GM19395 (cell line): ENCODE measurements around the gene LRATD1.

Experiments used
- ATAC-seq: cut with Tn5 transposase; IDR thresholded peaks from one replicate; pipeline ENCODE4 v1.9.1; 2021; ENCODE audit warnings: mild to moderate bottlenecking, moderate library complexity; ENCODE audit not compliant: unreplicated experiment

LRATD1 gene

DNA sequence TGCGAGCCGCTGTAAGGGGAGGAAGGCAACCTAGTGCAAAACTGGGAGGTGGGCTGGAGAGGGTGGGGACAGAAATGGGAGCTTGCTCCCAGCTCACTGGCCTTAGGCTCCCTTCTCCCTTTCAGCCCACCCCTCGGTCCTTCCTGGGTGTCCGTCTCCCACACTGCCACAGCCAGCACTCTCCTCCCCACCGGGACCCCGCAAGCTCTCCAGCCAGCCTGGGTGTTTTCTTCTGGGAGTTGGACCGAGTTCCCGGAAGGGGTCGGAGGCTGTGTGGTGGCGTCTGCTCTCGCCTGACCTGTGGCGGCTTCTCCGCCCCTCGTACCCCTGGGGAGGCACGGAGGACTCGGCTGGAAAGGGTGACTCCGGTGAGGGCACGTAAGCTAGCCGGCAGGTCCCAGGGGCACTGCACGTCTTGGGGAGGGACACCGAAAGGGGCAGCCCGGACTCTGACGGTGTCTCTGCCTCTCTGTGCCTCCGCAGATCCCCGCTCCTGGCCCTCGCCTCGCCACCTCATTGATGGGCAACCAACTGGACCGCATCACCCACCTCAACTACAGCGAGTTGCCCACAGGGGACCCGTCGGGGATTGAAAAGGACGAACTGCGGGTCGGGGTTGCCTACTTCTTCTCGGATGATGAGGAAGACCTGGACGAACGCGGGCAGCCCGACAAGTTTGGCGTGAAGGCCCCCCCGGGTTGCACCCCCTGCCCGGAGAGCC, 1.1 kb downstream of the LRATD1 start:
- no peak for ATAC-seq

DNA sequence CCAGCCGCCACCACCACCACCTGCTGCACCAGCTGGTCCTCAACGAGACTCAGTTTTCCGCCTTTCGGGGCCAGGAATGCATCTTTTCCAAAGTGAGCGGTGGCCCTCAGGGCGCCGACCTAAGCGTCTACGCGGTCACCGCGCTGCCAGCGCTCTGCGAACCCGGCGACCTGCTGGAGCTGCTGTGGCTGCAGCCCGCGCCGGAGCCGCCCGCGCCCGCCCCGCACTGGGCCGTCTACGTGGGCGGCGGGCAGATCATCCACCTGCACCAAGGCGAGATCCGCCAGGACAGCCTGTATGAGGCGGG, 1.6 kb downstream of the LRATD1 start:
- no peak for ATAC-seq

DNA sequence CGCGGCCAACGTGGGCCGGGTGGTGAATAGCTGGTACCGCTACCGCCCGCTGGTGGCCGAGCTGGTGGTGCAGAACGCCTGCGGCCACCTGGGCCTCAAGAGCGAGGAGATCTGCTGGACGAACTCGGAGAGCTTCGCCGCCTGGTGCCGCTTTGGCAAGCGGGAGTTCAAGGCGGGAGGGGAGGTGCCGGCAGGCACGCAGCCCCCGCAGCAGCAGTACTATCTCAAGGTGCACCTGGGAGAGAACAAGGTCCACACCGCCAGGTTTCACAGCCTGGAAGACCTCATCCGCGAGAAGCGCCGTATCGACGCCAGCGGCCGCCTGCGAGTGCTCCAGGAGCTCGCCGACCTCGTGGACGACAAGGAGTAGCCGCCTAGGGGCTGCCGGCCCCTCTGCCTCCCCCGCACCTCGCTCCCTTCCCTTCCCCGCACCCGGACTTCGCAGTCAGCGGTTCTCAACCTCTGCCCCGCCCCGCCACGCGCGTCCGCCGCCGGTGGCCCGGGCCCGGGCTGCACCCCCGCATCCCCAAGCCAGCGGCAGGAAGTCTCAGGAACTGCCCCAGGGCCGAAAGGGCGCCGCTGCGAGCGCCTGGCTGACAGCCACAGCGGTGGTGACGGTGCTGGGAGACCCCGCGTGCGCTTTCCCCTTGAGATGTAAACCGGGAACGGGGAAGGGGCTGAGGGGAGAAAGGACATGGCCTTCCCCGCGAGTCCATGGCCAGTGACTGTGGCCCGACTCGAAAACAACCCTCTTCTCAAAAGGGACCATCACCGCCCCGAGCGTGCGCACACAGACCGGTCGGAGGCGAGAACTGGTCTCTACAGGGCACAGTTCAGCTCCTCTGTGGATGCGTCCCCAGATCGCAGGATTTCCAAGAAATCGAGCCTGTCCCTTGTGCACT, 2.2 kb downstream of the LRATD1 start:
- ATAC-seq = peak; percentile 55

DNA sequence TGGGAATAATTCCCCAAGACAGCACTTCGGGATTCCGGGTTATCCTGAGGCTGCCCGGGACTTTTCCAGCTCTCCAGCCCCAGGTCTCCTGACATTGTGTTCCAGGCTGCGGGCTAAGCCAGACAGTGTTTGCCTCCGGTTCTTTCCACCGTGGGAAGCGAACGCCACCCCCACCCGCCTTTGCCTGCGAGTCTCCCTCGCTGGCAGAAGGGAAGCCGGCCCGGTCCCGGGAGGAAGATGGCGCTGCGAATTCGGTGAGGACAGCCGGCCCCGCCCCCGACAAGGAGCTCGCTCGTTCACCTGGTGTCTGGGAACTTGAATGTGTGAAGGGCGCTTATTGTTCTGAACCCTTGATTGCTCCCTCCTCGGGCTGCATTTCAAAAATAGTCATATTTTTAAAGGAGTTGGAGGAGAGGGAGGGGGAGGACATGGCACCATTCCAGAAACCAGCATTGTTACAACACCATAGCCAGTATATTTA, 2.9 kb downstream of the LRATD1 start:
- no peak for ATAC-seq

DNA sequence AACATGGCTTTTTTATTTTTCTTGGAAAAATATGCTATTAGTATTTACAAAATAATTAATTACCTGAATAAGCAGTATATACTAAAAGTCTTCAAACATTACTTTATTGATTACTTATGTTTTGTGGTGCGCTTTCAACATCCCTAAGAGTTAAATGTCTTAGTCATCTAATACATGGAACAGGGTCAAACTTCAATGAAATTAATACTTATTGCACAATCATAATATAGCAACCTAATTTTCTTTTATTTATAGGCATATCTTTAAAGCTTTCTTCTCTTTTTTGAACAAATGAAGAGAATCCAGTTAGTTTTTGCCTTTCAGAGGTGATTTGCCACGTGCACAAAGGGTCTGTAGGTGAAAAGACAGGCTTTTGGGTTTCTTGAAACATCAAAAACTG, 6.0 kb downstream of the LRATD1 start:
- ATAC-seq = no peak

DNA sequence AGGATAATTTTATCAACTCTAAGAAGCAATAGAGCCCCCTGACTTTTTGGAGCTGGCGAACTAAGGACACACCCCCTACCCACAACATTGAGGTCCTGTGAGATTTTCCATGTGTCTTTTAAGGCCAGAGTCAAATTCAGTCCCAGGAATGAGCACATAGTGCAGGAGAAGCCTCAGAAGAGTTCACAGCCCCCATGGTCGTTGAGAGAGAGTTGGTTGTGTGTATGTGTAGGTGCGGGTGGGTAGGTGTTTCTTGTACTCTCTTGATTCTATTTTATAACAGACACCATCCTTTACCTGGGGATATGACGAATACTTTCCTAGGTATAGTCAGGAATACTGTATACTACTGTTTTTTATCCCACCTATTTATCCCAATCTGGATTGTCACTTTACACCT, 8.6 kb downstream of the LRATD1 start:
- ATAC-seq = no peak

- ATAC-seq = no peak
Observed at GRCh38 chr2:14642499-14642898, 10.0 kb downstream of the LRATD1 start.

GRCh38 chr2:14647714-14648113, 15.2 kb downstream of the LRATD1 start:
- ATAC-seq = no peak

DNA sequence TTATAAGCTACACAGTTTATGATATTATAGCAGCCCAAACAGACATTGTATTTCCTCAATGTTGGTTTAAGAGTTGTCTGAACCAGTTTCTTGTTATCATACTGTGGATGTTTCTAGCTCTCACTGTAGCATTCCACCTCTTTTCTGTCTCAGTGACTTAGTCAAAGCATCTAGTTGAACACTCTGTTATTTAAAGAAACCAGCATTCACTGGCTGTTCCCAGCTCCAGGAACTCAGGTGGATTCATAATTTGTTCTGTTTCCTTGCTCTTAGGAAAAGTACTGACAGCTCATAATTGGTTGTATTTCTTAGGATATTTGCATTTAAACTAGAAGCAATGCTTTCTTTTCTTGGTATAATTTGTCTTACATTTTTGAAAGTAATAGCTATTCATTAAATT, 17.5 kb downstream of the LRATD1 start:
- ATAC-seq = no peak

DNA sequence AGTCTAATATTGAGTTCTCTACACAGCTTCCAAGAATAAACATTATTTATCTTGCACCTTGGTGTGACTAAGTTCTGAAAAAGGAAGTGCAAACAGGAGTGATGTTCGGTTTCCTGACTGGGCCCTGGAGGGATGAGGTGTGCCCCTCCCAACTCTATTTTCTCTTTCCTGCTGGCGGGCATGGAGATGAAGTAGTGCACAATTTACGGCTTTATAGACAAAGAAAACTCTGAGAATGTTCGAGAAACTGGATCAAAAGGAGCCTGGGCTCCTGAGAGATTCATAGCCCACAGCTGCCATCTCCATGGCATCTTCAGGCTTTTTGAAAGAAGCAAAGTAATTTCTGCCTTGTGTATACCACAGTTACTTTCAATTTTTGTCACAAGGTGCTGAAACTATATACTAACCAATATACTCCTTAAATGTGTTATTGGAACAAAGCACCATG, 22.3 kb downstream of the LRATD1 start:
- peak; percentile 96 for ATAC-seq

GRCh38 chr2:14656146-14656545, 23.6 kb downstream of the LRATD1 start:
- no peak for ATAC-seq

DNA sequence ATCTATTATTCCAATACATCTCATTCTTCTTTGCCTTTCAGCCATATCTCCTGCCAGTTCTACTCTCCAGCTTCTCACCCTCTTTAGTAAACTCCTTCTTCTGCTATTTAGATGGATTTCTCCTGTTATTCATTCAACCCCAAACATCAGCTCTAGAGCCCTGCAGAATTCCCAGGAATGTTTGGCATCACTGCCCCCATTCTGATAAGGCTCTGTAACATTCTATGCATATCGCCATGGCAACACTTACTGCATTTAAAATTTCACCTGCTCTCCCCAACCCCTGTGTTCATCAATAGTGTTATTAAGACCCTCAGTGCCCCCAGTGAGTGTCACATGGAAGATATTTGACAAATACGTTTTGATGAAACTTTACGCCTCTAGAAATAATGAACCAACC, 28.6 kb downstream of the LRATD1 start:
- ATAC-seq = no peak

DNA sequence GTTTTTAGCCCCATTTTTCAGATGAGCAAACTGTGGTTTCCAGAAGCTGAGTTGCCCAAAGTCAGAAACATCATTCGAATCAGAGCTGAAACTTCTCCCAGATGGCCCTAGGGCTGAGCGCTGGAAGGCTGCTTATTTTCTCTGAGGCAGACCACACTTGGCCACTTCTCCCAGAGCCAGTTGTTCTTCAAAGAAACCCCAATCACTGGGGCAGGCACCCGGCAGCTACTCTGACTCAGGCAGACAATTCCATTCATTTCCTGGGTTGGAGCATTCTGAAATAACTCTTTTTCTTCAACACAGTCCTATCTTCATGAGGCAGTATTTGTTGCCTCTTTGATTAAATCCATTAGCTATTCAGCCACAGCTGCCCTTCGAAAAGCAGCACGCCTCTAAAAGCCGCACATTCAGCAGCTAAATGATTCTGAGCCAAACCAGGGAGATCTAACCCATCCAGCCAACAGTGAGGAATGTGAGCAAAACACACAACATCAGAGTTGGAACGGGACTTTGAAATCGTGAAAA, 40.9 kb downstream of the LRATD1 start:
- no peak for ATAC-seq

GRCh38 chr2:14675489-14675888, 43.0 kb downstream of the LRATD1 start:
- no peak for ATAC-seq

DNA sequence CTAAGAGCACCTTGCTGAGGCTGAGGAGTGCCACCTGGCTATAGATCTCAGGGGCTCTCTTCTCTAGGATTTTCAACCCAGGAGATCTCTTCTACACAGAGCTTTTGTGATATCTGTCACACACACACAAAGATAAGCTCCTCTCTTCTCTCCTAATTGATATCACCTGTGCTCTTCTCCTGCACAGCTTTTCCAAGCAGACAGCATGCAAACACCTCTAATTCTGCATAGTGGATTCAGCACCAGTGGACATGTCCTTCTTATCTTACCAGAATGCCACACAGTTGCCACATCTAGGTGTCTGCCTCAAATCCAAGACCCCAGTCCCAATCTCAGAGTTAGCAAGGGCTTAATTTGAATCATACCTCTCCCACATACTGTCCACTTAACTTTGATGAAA, 43.9 kb downstream of the LRATD1 start:
- ATAC-seq = no peak

GRCh38 chr2:14677039-14677438, 44.5 kb downstream of the LRATD1 start:
- no peak for ATAC-seq

DNA sequence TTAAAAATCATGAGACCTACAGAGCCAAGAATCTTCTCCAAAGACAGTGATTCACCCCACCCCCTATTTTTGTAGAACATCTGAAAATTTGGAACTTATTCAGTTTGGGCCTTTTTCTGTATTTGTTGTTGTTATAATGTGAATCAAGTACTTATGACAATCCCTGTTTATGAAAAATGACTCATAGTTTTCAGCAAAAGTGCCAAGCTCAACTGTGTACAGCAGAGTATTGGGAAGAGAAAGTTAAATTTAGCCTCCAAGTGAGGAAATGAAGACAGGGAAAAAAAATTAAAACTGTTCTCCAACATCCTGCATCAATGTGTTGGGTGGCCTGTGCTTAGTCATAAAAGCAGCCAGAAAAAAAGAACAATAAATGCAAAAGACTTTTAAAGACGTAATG, 46.2 kb downstream of the LRATD1 start:
- ATAC-seq = no peak

DNA sequence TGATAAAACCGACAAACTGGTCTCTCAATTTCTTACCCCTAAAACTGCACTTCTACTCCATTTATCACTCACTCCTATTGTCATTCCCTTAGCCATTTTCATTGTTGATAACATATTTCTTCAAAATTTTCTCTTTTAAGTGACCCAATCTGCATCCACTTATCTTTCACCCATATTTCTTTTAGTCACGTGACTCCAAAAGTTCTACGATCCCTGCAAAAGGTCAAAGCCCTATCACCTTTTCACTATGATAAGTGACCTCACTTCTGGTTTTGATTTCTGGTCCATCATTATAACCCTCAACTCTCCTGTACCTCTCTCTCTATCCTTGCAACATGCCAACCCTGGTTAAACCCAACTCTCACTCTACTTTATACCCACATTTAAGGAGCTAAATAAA, 49.1 kb downstream of the LRATD1 start:
- no peak for ATAC-seq
